ENCODE measurements around the gene SUPT3H.

Gene SUPT3H

GRCh38 chr6:44851176-44851575 is 526.6 kb downstream of the SUPT3H start:
- H3K4me3 Mint-ChIP-seq: no peak overlapping the region
- H3K27ac Mint-ChIP-seq: no peak overlapping the region
- H3K36me3 Mint-ChIP-seq (ENCODE audit: low read depth): no peaks in the 10 kb centered on the region
- H3K9me3 Mint-ChIP-seq: no peaks in the 10 kb centered on the region
- TF ChIP-seq, protein P1, sequence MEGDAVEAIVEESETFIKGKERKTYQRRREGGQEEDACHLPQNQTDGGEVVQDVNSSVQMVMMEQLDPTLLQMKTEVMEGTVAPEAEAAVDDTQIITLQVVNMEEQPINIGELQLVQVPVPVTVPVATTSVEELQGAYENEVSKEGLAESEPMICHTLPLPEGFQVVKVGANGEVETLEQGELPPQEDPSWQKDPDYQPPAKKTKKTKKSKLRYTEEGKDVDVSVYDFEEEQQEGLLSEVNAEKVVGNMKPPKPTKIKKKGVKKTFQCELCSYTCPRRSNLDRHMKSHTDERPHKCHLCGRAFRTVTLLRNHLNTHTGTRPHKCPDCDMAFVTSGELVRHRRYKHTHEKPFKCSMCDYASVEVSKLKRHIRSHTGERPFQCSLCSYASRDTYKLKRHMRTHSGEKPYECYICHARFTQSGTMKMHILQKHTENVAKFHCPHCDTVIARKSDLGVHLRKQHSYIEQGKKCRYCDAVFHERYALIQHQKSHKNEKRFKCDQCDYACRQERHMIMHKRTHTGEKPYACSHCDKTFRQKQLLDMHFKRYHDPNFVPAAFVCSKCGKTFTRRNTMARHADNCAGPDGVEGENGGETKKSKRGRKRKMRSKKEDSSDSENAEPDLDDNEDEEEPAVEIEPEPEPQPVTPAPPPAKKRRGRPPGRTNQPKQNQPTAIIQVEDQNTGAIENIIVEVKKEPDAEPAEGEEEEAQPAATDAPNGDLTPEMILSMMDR (IDR thresholded peaks at IDR 0.05): no peak
- no peak for DNase-seq
- no peaks in the 10 kb centered on the region for H3K27me3 Mint-ChIP-seq (ENCODE audit: low read depth, poor library complexity)
- peaks cover 3% of the 10 kb centered on the region for H3K4me1 Mint-ChIP-seq

GRCh38 chr6:44850312-44850711 is 527.4 kb downstream of the SUPT3H start:
- H3K4me3 Mint-ChIP-seq: no peak overlapping the region
- H3K36me3 Mint-ChIP-seq (ENCODE audit: low read depth): no peaks in the 10 kb centered on the region
- H3K27ac Mint-ChIP-seq: no peak overlapping the region
- TF ChIP-seq, protein P1 (IDR thresholded peaks at IDR 0.05): no peak
- H3K27me3 Mint-ChIP-seq (ENCODE audit: low read depth, poor library complexity): no peaks in the 10 kb centered on the region
- DNase-seq: no peak
- H3K4me1 Mint-ChIP-seq: peaks cover 10% of the 10 kb centered on the region
- H3K9me3 Mint-ChIP-seq: no peaks in the 10 kb centered on the region

DNA sequence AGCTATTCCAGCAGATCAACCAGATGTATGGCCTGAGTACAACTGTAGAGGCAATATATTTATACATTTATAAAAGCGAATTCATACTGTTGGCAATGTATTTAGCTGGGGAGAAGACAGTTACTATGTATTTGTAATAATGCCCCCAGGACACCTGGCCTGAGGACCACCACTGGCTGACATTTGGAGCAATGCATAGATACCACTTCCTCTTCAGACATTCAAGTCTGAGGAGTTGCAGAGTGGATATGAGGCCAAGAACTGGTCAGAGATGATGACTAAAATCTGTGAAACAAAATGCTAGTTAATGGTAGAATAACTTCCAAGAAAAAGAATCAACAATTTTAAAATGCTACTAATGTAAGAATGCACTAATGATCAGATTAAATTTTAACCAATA is 527.9 kb downstream of the SUPT3H start:
- no peak for DNase-seq
- H3K9me3 Mint-ChIP-seq: no peaks in the 10 kb centered on the region
- no peak overlapping the region for H3K4me3 Mint-ChIP-seq
- H3K4me1 Mint-ChIP-seq: peaks cover 11% of the 10 kb centered on the region
- H3K36me3 Mint-ChIP-seq (ENCODE audit: low read depth): no peaks in the 10 kb centered on the region
- H3K27me3 Mint-ChIP-seq (ENCODE audit: low read depth, poor library complexity): no peaks in the 10 kb centered on the region
- TF ChIP-seq, protein P1 (IDR thresholded peaks at IDR 0.05): no peak
- no peak overlapping the region for H3K27ac Mint-ChIP-seq

GRCh38 chr6:44843734-44844133 is 534.0 kb downstream of the SUPT3H start:
- Mint-ChIP-seq H3K4me1 (peaks cover 16% of the 10 kb centered on the region), H3K27ac (no peak overlapping the region), H3K4me3 (no peak overlapping the region), H3K36me3 (ENCODE audit: low read depth) (no peaks in the 10 kb centered on the region), H3K9me3 (no peaks in the 10 kb centered on the region), H3K27me3 (ENCODE audit: low read depth, poor library complexity) (no peaks in the 10 kb centered on the region)
- DNase-seq: no peak
- TF ChIP-seq, protein P1 (IDR thresholded peaks at IDR 0.05): no peak

DNA sequence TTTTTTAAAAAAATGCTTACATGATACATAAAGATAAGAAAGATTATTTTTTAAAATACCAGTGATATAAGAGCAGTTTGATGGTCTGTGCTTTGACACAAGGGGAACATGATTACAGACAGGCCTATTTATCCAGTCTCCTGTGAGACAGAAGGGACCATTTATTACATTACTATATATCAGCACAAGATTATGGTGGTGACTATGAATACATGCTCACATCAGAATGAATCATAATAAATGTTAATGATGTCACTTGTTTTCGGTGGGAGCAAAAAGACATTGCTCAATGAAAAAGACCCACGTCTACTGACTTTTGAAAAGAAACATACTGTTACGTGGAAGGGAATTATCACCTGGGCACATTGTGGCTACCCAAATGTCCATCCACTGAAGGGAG is 535.1 kb downstream of the SUPT3H start:
- Mint-ChIP-seq H3K27ac (no peak overlapping the region), H3K36me3 (ENCODE audit: low read depth) (no peaks in the 10 kb centered on the region), H3K4me1 (peaks cover 16% of the 10 kb centered on the region), H3K9me3 (no peaks in the 10 kb centered on the region), H3K4me3 (no peak overlapping the region), H3K27me3 (ENCODE audit: low read depth, poor library complexity) (no peaks in the 10 kb centered on the region)
- DNase-seq: no peak
- TF ChIP-seq, protein P1 (IDR thresholded peaks at IDR 0.05): no peak

DNA sequence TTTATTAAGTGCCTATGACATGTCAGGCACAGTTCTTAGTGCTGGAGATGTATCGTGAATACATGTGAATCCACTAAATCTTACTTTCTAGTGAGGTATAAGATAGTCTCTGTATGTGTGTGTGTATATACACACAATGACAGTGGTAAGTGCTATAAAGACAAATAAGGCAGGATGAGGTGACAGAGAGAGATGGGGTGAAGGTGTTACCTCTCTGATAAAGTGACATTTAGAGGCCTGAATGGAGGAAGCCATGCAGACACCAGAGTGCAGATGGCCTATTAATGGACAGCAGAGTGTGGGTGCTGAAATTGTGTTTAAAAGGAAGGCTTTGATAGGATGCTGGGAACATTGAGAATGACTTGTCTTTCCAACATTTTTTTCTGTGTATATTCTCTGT is 535.9 kb downstream of the SUPT3H start:
- no peak for DNase-seq
- TF ChIP-seq, protein P1 (IDR thresholded peaks at IDR 0.05): no peak
- H3K27ac Mint-ChIP-seq: no peak overlapping the region

More for the DNA sequence above, 535.9 kb downstream of the SUPT3H start:
- H3K27me3 Mint-ChIP-seq (ENCODE audit: low read depth, poor library complexity): no peaks in the 10 kb centered on the region
- no peak overlapping the region for H3K4me3 Mint-ChIP-seq
- peaks cover 16% of the 10 kb centered on the region for H3K4me1 Mint-ChIP-seq
- no peaks in the 10 kb centered on the region for H3K36me3 Mint-ChIP-seq (ENCODE audit: low read depth)
- H3K9me3 Mint-ChIP-seq: no peaks in the 10 kb centered on the region
